WERI-Rb-1 (cell line): ENCODE measurements around the gene DACH2.

Experiments used
- DNase-seq: peaks from one replicate; pipeline ENCODE4 v3.0.0-alpha.2; 2020
- H3K27ac ChIP-seq: fragments of 250-450 bp; sonication (Bioruptor Pico); 2 replicates; pipeline ENCODE4 v1.5.1; 2020; ENCODE audit warnings: mild to moderate bottlenecking, moderate library complexity
- H3K27me3 ChIP-seq: fragments of 250-450 bp; sonication (Bioruptor Pico); 2 replicates; pipeline ENCODE4 v1.5.1; 2021; ENCODE audit warnings: mild to moderate bottlenecking, low read depth, moderate library complexity; ENCODE audit not compliant: insufficient read depth, severe bottlenecking
- H3K36me3 ChIP-seq: fragments of 250-450 bp; sonication (Bioruptor Pico); 2 replicates; pipeline ENCODE4 v1.5.1; 2020; ENCODE audit warnings: mild to moderate bottlenecking, moderate library complexity
- H3K4me3 ChIP-seq: 2 replicates; pipeline ENCODE4 v1.5.1; 2011; ENCODE audit warnings: low read depth, mild to moderate bottlenecking, control low read depth, low read length
- H3K9me3 ChIP-seq: fragments of 250-450 bp; sonication (Bioruptor Pico); 2 replicates; pipeline ENCODE4 v1.5.1; 2021; ENCODE audit warnings: mild to moderate bottlenecking, moderate library complexity; ENCODE audit not compliant: severe bottlenecking
- TF ChIP-seq, protein P1 (sequence below): IDR thresholded peaks from 2 replicates; pipeline ENCODE4 v1.5.1; 2011; ENCODE audit warnings: low read depth, mild to moderate bottlenecking, control low read depth, inconsistent platforms, low read length

Gene DACH2

DNA sequence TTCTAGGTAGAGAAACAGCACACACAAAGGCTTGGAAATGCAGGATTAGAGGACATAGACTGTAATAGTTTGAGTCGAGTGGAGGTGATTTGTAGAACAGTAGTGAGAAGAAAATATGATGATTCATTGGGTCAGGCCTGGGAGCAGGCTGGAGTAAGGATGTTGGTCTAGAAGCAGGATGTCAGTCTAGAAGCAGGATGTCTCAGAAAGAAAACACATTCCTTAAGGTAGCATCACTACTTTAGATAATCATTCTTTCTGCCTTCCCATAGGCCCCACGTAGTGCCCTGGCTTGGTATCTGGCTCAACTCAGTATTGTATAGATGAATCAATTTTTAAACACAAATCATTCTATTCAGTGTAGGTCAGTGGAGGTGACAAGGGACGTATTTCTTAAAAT is 11.2 kb upstream of the DACH2 start:
- H3K27ac ChIP-seq: no peak overlapping the region
- H3K4me3 ChIP-seq: no peak overlapping the region
- no peaks in the 10 kb centered on the region for H3K36me3 ChIP-seq
- TF ChIP-seq, protein P1, sequence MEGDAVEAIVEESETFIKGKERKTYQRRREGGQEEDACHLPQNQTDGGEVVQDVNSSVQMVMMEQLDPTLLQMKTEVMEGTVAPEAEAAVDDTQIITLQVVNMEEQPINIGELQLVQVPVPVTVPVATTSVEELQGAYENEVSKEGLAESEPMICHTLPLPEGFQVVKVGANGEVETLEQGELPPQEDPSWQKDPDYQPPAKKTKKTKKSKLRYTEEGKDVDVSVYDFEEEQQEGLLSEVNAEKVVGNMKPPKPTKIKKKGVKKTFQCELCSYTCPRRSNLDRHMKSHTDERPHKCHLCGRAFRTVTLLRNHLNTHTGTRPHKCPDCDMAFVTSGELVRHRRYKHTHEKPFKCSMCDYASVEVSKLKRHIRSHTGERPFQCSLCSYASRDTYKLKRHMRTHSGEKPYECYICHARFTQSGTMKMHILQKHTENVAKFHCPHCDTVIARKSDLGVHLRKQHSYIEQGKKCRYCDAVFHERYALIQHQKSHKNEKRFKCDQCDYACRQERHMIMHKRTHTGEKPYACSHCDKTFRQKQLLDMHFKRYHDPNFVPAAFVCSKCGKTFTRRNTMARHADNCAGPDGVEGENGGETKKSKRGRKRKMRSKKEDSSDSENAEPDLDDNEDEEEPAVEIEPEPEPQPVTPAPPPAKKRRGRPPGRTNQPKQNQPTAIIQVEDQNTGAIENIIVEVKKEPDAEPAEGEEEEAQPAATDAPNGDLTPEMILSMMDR: no peak
- peaks cover 45% of the 10 kb centered on the region for H3K27me3 ChIP-seq
- no peak for DNase-seq
- H3K9me3 ChIP-seq: no peaks in the 10 kb centered on the region

DNA sequence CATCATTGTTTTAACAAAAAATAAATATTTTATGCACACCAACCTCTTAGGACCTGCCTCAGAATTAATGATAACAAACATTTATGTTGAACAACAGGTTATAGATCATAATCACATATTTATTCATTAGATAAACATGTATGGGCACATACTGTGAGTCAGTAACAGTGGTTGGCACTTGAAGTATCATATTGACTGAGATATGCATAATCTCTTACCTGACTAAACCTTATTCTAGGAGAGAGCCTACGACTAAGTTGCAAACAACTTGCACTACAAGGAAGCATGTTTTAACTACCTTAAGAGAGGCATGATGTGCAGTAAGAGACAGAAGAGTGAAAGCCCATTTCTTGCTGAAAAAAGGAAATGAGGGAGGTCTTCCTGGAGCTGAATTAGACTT is 6.5 kb upstream of the DACH2 start:
- Histone ChIP-seq H3K27me3 (peaks cover 61% of the 10 kb centered on the region), H3K27ac (no peak overlapping the region), H3K9me3 (no peaks in the 10 kb centered on the region), H3K36me3 (no peaks in the 10 kb centered on the region), H3K4me3 (no peak overlapping the region)
- TF ChIP-seq, protein P1: no peak
- DNase-seq: no peak

DNA sequence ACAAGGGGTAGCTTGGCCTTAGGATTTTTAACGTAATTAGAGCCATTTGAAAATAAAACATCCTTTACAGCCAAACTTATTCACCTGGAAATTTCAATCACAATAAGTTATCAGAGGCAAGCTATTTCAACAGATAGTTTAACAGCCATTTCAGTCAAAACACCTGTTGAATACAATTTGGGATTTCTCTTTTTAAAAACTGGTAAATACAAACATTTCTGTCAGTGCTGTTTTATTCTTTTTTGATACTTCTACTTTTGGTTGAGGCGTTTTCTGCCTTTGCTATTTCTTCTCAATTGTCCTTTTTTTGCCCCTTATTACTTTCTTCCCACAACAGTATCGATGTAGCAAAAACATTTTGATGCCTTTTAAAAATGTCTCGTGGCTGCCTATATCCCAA is 2.1 kb upstream of the DACH2 start:
- no peak overlapping the region for H3K27ac ChIP-seq
- no peaks in the 10 kb centered on the region for H3K9me3 ChIP-seq
- H3K4me3 ChIP-seq: no peak overlapping the region
- no peak for DNase-seq
- TF ChIP-seq, protein P1: no peak
- peaks cover 73% of the 10 kb centered on the region for H3K27me3 ChIP-seq
- H3K36me3 ChIP-seq: no peaks in the 10 kb centered on the region

DNA sequence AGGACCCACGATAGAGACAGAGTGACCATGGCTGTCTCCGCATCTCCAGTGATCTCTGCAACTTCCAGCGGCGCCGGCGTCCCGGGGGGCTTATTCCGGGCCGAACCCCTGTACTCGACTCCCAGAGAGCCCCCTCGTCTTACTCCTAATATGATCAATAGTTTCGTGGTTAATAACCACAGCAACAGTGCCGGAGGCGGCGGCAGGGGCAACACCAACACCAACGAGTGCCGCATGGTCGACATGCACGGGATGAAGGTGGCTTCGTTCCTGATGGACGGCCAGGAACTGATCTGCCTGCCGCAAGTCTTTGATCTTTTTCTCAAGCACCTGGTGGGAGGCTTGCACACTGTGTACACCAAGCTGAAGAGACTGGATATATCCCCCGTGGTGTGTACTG is 343 bp downstream of the DACH2 start:
- Histone ChIP-seq H3K4me3 (no peak overlapping the region), H3K27ac (no peak overlapping the region), H3K27me3 (peaks cover 70% of the 10 kb centered on the region), H3K36me3 (no peaks in the 10 kb centered on the region), H3K9me3 (no peaks in the 10 kb centered on the region)
- TF ChIP-seq, protein P1: no peak
- no peak for DNase-seq

DNA sequence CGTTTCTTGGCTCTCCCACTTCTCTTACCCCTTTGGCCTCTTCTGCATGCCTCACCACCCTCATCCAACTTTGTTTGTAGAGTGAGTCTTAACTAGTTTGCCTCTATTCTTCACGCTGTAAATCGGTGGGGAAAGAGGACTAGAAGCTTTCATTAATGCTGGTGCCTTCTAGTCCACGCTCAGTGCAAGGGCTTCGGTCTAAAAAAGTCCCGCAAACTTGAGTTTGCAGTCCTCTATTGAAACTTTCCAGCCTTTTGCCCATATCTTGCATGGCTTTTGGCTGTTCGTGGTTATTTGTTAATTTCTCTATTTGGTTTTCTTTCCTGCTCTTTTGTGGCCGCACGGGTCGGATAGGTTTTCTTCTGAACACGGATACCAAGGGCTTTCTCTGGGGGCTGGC is 868 bp downstream of the DACH2 start:
- Histone ChIP-seq H3K27me3 (peaks cover 71% of the 10 kb centered on the region), H3K27ac (no peak overlapping the region), H3K4me3 (no peak overlapping the region), H3K36me3 (no peaks in the 10 kb centered on the region), H3K9me3 (no peaks in the 10 kb centered on the region)
- DNase-seq: no peak
- TF ChIP-seq, protein P1: no peak

DNA sequence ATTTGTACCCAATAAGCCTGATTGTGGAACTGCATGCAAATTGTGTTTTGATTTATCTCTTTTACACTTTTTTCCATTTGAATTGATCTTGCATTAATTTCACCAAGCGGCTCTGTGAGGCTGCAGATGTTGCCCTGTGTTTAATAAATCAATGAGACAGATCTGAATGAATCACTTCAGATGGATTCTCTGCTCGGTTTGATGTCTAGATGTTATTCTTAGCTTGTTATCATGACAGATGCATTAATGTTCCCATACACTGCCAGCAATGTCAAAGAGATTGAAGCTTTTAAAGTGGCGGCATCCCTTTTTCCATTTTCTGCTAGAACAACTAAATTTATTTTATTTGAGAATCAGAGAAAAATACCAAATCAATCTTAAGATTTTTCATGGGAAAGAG is 6.3 kb downstream of the DACH2 start:
- Histone ChIP-seq H3K4me3 (no peak overlapping the region), H3K36me3 (no peaks in the 10 kb centered on the region), H3K27ac (no peak overlapping the region), H3K27me3 (peaks cover 45% of the 10 kb centered on the region), H3K9me3 (no peaks in the 10 kb centered on the region)
- no peak for DNase-seq
- TF ChIP-seq, protein P1: no peak
